ENCODE results near the gene LBHD1.

The LBHD1 gene

GRCh38 chr11:62627713-62628112 is 44.4 kb downstream of the LBHD1 start:
- Histone ChIP-seq H3K4me2 (ENCODE audit: low read length) (no peak overlapping the region), H3K9me3 (ENCODE audit: low read length) (no peaks in the 10 kb centered on the region), H3F3A (ENCODE audit: insufficient read depth, low read length) (peaks cover 2% of the 10 kb centered on the region; the same call in 1 of the 2 replicates), H3K36me3 (ENCODE audit: insufficient read depth, low read length) (peaks cover 79% of the 10 kb centered on the region), H3K27me3 (ENCODE audit: insufficient read depth, low read length) (no peaks in the 10 kb centered on the region), H3K4me3 (ENCODE audit: low read depth, low read length, poor library complexity, severe bottlenecking) (no peak overlapping the region), H4K20me1 (ENCODE audit: insufficient read depth, low read length) (no peaks in the 10 kb centered on the region), H3K9ac (ENCODE audit: low read length) (no peak overlapping the region), H3K27ac (ENCODE audit: low read depth, low read length, poor library complexity, severe bottlenecking) (no peak overlapping the region), H3K9me2 (ENCODE audit: low read depth, low read length) (no peaks in the 10 kb centered on the region), H2AFZ (ENCODE audit: low read length) (no peak overlapping the region), H3K79me2 (ENCODE audit: insufficient read depth, low read length) (no peaks in the 10 kb centered on the region), H3K4me1 (ENCODE audit: insufficient read depth, low read length, severe bottlenecking) (no peaks in the 10 kb centered on the region)
- TF ChIP-seq CTCF (IDR thresholded peaks at IDR 0.05; ENCODE audit: low read length) (no peak), EZH2 (IDR thresholded peaks at IDR 0.05; ENCODE audit: borderline replicate concordance, low read length) (no peak)

- no peak overlapping the region for H2AFZ ChIP-seq (ENCODE audit: low read length)
- H3F3A ChIP-seq (ENCODE audit: insufficient read depth, low read length) = peaks cover 7% of the 10 kb centered on the region; the same call in 1 of the 2 replicates
- peak overlapping the region; percentile 17; the same call in 1 of the 2 replicates for H3K9ac ChIP-seq (ENCODE audit: low read length)
These were observed 49.5 kb downstream of the LBHD1 start for GRCh38 chr11:62622476-62623089.

GRCh38 chr11:62621567-62622470 is 50.2 kb downstream of the LBHD1 start, which contains the start of gene B3GAT3:
Gene B3GAT3, minus strand, starts transcription at chr11:62621986. Its CDS starts 39 bp downstream, at chr11:62621947.
- H3K4me1 ChIP-seq (ENCODE audit: insufficient read depth, low read length, severe bottlenecking) = peaks cover 14% of the 10 kb centered on the region
- no peak within 1 kb of the TSS for H2AFZ ChIP-seq (ENCODE audit: low read length)
- H3K27ac ChIP-seq (ENCODE audit: low read depth, low read length, poor library complexity, severe bottlenecking) = peak within 1 kb of the TSS; percentile 81
- peak within 1 kb of the TSS; percentile 96 for H3K4me3 ChIP-seq (ENCODE audit: low read depth, low read length, poor library complexity, severe bottlenecking)
- peak within 1 kb of the TSS; percentile 92 for H3K4me2 ChIP-seq (ENCODE audit: low read length)
- H3K79me2 ChIP-seq (ENCODE audit: insufficient read depth, low read length) = peaks cover 8% of the 10 kb centered on the region
- H3K9me3 ChIP-seq (ENCODE audit: low read length) = no peaks in the 10 kb centered on the region
- H3K9me2 ChIP-seq (ENCODE audit: low read depth, low read length) = no peaks in the 10 kb centered on the region
- TF ChIP-seq CTCF (IDR thresholded peaks at IDR 0.05; ENCODE audit: low read length) = no peak
- TF ChIP-seq EZH2 (IDR thresholded peaks at IDR 0.05; ENCODE audit: borderline replicate concordance, low read length) = no peak
- H4K20me1 ChIP-seq (ENCODE audit: insufficient read depth, low read length) = no peaks in the 10 kb centered on the region
- no peaks in the 10 kb centered on the region for H3K27me3 ChIP-seq (ENCODE audit: insufficient read depth, low read length)
- H3K9ac ChIP-seq (ENCODE audit: low read length) = peak within 1 kb of the TSS; percentile 99
- H3K36me3 ChIP-seq (ENCODE audit: insufficient read depth, low read length) = peaks cover 35% of the 10 kb centered on the region
- H3F3A ChIP-seq (ENCODE audit: insufficient read depth, low read length) = peaks cover 7% of the 10 kb centered on the region; the same call in 1 of the 2 replicates

More at GRCh38 chr11:62622476-62623089, 49.5 kb downstream of the LBHD1 start:
- Histone ChIP-seq H3K27ac (ENCODE audit: low read depth, low read length, poor library complexity, severe bottlenecking) (peak overlapping the region; percentile 80), H3K4me3 (ENCODE audit: low read depth, low read length, poor library complexity, severe bottlenecking) (peak overlapping the region; percentile 96), H3K4me1 (ENCODE audit: insufficient read depth, low read length, severe bottlenecking) (peaks cover 14% of the 10 kb centered on the region), H3K36me3 (ENCODE audit: insufficient read depth, low read length) (peaks cover 36% of the 10 kb centered on the region), H3K27me3 (ENCODE audit: insufficient read depth, low read length) (no peaks in the 10 kb centered on the region), H3K4me2 (ENCODE audit: low read length) (peak overlapping the region; percentile 33), H4K20me1 (ENCODE audit: insufficient read depth, low read length) (no peaks in the 10 kb centered on the region), H3K9me3 (ENCODE audit: low read length) (no peaks in the 10 kb centered on the region), H3K79me2 (ENCODE audit: insufficient read depth, low read length) (peaks cover 8% of the 10 kb centered on the region), H3K9me2 (ENCODE audit: low read depth, low read length) (no peaks in the 10 kb centered on the region)
- TF ChIP-seq EZH2 (IDR thresholded peaks at IDR 0.05; ENCODE audit: borderline replicate concordance, low read length) (no peak), CTCF (IDR thresholded peaks at IDR 0.05; ENCODE audit: low read length) (no peak)
